ENCODE measurements around the gene SNCA. TPM values are rescaled to one million over a fixed set of nuclear protein-coding genes. Genes with fewer than 3 reads are reported as not detected.

The SNCA gene
- total RNA-seq, 1 donor from 2014 or later, result 2.2 TPM

DNA sequence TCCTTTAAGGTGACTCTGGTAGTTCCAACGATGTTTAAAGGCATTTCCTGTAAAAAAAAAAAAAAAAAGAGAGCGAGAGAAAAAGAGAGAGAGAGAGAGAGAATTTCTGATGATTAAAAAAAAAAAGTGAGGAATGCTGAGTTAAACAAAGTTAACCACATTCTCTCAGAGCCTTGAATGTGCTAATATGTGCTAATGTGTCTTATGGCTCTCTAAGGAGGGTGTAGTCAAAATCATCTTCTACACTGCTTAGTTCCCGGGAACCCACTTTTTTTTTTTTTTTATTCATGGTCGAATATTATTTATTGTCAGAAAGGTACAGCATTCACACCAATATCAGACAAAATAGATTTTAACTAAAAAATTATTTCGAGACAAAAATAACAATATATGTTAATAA lies 111.7 kb downstream of the SNCA start:
- ATAC-seq (ENCODE audit: low read depth), result no peak
- POLR2A ChIA-PET, result no interaction called here
- H3K4me3 Mint-ChIP-seq, result no peak overlapping the region

DNA sequence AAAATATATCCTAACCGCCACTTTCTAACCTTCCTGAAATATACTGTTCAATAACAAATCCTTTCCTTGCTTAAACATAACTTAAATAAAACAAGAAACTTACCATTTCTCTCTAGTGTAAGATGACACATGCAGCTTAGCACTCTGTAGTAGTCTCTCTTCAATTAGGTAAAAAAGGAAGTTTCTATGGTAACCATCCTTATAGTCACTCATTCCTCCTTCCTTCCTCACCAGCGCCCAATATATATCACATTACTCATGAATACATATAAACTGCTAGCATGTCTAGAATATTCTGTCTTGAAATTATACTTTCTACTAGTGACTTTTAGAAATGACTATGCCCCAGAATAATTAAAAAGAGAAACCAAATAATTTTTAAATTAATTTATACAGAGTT lies 112.2 kb downstream of the SNCA start:
- Mint-ChIP-seq H3K27me3 (no peaks in the 10 kb centered on the region), H3K4me3 (no peak overlapping the region), H3K9me3 (no peaks in the 10 kb centered on the region), H3K4me1 (no peaks in the 10 kb centered on the region), H3K27ac (no peak overlapping the region), H3K36me3 (ENCODE audit: low read depth) (no peaks in the 10 kb centered on the region)
- ChIA-PET POLR2A (no interaction called here), CTCF (no interaction called here)
- DNase-seq (no peak), ATAC-seq (ENCODE audit: low read depth) (no peak)
- intact Hi-C loops (cut with micrococcal nuclease), result no loop called here
- TF ChIP-seq, protein P1, sequence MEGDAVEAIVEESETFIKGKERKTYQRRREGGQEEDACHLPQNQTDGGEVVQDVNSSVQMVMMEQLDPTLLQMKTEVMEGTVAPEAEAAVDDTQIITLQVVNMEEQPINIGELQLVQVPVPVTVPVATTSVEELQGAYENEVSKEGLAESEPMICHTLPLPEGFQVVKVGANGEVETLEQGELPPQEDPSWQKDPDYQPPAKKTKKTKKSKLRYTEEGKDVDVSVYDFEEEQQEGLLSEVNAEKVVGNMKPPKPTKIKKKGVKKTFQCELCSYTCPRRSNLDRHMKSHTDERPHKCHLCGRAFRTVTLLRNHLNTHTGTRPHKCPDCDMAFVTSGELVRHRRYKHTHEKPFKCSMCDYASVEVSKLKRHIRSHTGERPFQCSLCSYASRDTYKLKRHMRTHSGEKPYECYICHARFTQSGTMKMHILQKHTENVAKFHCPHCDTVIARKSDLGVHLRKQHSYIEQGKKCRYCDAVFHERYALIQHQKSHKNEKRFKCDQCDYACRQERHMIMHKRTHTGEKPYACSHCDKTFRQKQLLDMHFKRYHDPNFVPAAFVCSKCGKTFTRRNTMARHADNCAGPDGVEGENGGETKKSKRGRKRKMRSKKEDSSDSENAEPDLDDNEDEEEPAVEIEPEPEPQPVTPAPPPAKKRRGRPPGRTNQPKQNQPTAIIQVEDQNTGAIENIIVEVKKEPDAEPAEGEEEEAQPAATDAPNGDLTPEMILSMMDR (IDR thresholded peaks at IDR 0.05), result no peak

More for the DNA sequence above, 111.7 kb downstream of the SNCA start:
- Mint-ChIP-seq H3K27me3 (no peaks in the 10 kb centered on the region), H3K36me3 (ENCODE audit: low read depth) (no peaks in the 10 kb centered on the region), H3K9me3 (no peaks in the 10 kb centered on the region), H3K27ac (no peak overlapping the region), H3K4me1 (no peaks in the 10 kb centered on the region)
- intact Hi-C loops (cut with micrococcal nuclease), result no loop called here
- TF ChIP-seq, protein P1 (IDR thresholded peaks at IDR 0.05), result no peak
- CTCF ChIA-PET, result no interaction called here
- no peak for DNase-seq

DNA sequence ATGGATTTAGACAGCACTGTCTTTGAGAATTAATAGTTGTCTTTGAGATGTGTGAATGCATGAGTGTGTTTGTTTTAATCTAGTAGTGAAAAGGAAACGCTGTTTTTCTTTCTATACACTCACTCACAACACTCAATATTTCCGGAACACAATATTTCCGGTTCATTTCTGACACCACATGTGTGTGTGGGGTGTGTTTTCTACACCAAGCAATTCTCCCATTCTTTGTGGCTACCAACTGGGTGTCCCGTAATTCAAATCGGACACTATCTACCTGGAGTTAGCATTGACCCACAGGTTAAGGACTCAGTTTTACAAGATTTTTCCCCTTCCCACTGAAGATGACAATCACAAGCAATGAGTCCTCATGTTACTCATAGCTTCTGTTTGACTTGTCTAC lies 113.9 kb downstream of the SNCA start:
- intact Hi-C loops (cut with micrococcal nuclease), result no loop called here

DNA sequence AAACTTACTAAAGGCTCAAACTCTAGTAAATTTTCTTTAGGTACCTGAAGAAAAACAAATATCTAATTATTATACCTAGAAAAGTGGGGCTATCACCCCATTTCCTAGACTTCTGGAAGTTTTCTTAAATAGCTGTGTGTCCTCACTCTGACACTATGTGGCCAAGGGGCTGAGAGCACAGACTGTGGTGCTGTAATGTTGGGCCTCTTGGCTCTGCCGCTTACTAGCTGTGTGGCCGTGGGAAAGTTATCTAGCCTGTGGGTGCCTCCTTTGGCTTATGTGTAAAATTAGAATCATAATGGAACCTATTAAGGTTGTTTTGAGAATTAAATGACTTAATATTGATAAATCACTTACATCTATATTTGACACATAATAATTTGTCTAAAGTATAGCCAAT lies 114.4 kb downstream of the SNCA start:
- Mint-ChIP-seq H3K36me3 (ENCODE audit: low read depth) (no peaks in the 10 kb centered on the region), H3K4me3 (no peak overlapping the region), H3K27me3 (peaks cover 2% of the 10 kb centered on the region), H3K9me3 (no peaks in the 10 kb centered on the region), H3K27ac (no peak overlapping the region), H3K4me1 (no peaks in the 10 kb centered on the region)
- intact Hi-C loops (cut with micrococcal nuclease), result no loop called here
- ChIA-PET POLR2A (no interaction called here), CTCF (no interaction called here)
- TF ChIP-seq, protein P1 (IDR thresholded peaks at IDR 0.05), result no peak
- ATAC-seq (ENCODE audit: low read depth) (no peak), DNase-seq (no peak)

More for the DNA sequence above, 113.9 kb downstream of the SNCA start:
- Mint-ChIP-seq H3K9me3 (no peaks in the 10 kb centered on the region), H3K4me1 (no peaks in the 10 kb centered on the region), H3K36me3 (ENCODE audit: low read depth) (no peaks in the 10 kb centered on the region), H3K27me3 (peaks cover 2% of the 10 kb centered on the region), H3K4me3 (no peak overlapping the region), H3K27ac (no peak overlapping the region)
- ChIA-PET POLR2A (no interaction called here), CTCF (no interaction called here)
- TF ChIP-seq, protein P1 (IDR thresholded peaks at IDR 0.05), result no peak
- no peak for ATAC-seq (ENCODE audit: low read depth)
- DNase-seq, result no peak

DNA sequence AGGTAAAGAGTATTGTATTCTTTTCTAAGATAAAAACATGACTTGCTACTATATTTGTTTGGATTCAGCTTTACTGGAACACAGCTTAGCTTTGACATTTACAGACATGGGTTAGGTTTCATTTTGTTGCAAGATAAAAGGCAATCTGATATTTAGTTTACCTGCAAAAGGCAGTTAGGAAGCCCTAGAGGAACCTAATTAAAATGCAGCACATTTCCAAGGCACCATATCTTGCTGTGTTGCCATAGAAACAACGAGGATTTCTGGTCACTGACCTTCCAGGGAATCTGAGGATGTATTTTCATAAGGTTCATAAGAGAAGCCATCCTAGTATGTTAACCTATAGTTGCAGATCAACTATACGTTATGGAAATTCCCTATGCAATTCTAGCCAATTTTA lies 116.0 kb downstream of the SNCA start:
- Mint-ChIP-seq H3K27ac (no peak overlapping the region), H3K9me3 (no peaks in the 10 kb centered on the region), H3K27me3 (peaks cover 2% of the 10 kb centered on the region), H3K4me3 (no peak overlapping the region), H3K36me3 (ENCODE audit: low read depth) (no peaks in the 10 kb centered on the region), H3K4me1 (no peaks in the 10 kb centered on the region)
- DNase-seq (no peak), ATAC-seq (ENCODE audit: low read depth) (no peak)
- TF ChIP-seq, protein P1 (IDR thresholded peaks at IDR 0.05), result no peak
- POLR2A ChIA-PET, result no interaction called here
- CTCF ChIA-PET, result no interaction called here
- intact Hi-C loops (cut with micrococcal nuclease), result no loop called here

Measured in activated B cell treated with CpG ODN at 0.5 μM for 24 hours (primary cell).